Measurements from ENCODE around the gene LTC4S.
A peak's percentile ranks its signal among the peaks of the same experiment; 100 is the strongest.

Gene LTC4S

GRCh38 chr5:179812135-179812825 is 18.5 kb downstream of the LTC4S start:
- DNase-seq, result no peak

- no peak for DNase-seq
These were observed 19.3 kb downstream of the LTC4S start for GRCh38 chr5:179812997-179813607.

GRCh38 chr5:179814090-179814489 is 20.3 kb downstream of the LTC4S start:
- DNase-seq, result no peak

GRCh38 chr5:179815491-179816249 is 21.9 kb downstream of the LTC4S start:
- DNase-seq, result no peak

GRCh38 chr5:179816401-179816795 is 22.6 kb downstream of the LTC4S start:
- no peak for DNase-seq

- DNase-seq, result no peak
These were observed 23.1 kb downstream of the LTC4S start for GRCh38 chr5:179816796-179817469.

- no peak for DNase-seq
These were observed 23.7 kb downstream of the LTC4S start for GRCh38 chr5:179817470-179817840.

- DNase-seq, result no peak
These were observed 24.3 kb downstream of the LTC4S start for GRCh38 chr5:179817890-179818745.

GRCh38 chr5:179818746-179819295 is 25.0 kb downstream of the LTC4S start:
- DNase-seq, result peak in 1 of 2 experiments; percentile 48

- DNase-seq, result no peak
These were observed 25.7 kb downstream of the LTC4S start for GRCh38 chr5:179819296-179820126.

- no peak for DNase-seq
These were observed 26.3 kb downstream of the LTC4S start for GRCh38 chr5:179820127-179820482.

GRCh38 chr5:179820483-179821297 is 26.9 kb downstream of the LTC4S start, which contains the start of gene SQSTM1:
Gene SQSTM1 (plus strand): TSS chr5:179820905. CDS start chr5:179820937, 32 bp downstream.
- DNase-seq, result peak; percentile 23 to 75

- peak; percentile 70 to 80 for DNase-seq
These were observed 27.7 kb downstream of the LTC4S start for GRCh38 chr5:179821298-179822058.

- DNase-seq, result no peak
These were observed 28.3 kb downstream of the LTC4S start for GRCh38 chr5:179822059-179822432.

- DNase-seq, result no peak
These were observed 28.7 kb downstream of the LTC4S start for GRCh38 chr5:179822444-179822990.

- no peak for DNase-seq
These were observed 30.4 kb downstream of the LTC4S start for GRCh38 chr5:179823937-179824744.

GRCh38 chr5:179824745-179825112 is 30.9 kb downstream of the LTC4S start:
- DNase-seq, result no peak

GRCh38 chr5:179825655-179826182 is 31.9 kb downstream of the LTC4S start:
- peak in 1 of 2 experiments; percentile 17 for DNase-seq
